GM18520 (cell line): ENCODE results near the gene XIRP1.
A peak's percentile ranks its signal among the peaks of the same experiment; 100 is the strongest.
"Not testable (repeated sequence)": the region's sequence is repeated elsewhere in the genome, so short reads cannot be mapped to it uniquely, and the experiment has no call there.

Source experiments
- ATAC-seq: cut with Tn5 transposase; IDR thresholded peaks from one replicate; pipeline ENCODE4 v1.9.1; 2021; ENCODE audit not compliant: unreplicated experiment

The XIRP1 gene, protein sequence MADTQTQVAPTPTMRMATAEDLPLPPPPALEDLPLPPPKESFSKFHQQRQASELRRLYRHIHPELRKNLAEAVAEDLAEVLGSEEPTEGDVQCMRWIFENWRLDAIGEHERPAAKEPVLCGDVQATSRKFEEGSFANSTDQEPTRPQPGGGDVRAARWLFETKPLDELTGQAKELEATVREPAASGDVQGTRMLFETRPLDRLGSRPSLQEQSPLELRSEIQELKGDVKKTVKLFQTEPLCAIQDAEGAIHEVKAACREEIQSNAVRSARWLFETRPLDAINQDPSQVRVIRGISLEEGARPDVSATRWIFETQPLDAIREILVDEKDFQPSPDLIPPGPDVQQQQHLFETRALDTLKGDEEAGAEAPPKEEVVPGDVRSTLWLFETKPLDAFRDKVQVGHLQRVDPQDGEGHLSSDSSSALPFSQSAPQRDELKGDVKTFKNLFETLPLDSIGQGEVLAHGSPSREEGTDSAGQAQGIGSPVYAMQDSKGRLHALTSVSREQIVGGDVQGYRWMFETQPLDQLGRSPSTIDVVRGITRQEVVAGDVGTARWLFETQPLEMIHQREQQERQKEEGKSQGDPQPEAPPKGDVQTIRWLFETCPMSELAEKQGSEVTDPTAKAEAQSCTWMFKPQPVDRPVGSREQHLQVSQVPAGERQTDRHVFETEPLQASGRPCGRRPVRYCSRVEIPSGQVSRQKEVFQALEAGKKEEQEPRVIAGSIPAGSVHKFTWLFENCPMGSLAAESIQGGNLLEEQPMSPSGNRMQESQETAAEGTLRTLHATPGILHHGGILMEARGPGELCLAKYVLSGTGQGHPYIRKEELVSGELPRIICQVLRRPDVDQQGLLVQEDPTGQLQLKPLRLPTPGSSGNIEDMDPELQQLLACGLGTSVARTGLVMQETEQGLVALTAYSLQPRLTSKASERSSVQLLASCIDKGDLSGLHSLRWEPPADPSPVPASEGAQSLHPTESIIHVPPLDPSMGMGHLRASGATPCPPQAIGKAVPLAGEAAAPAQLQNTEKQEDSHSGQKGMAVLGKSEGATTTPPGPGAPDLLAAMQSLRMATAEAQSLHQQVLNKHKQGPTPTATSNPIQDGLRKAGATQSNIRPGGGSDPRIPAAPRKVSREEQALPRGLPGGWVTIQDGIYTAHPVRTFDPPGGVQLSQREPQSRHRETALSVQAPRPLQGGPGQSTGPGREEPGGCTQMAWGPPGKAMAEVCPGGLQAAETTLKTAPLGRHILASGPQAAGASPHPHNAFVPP (N-terminal part only)

DNA sequence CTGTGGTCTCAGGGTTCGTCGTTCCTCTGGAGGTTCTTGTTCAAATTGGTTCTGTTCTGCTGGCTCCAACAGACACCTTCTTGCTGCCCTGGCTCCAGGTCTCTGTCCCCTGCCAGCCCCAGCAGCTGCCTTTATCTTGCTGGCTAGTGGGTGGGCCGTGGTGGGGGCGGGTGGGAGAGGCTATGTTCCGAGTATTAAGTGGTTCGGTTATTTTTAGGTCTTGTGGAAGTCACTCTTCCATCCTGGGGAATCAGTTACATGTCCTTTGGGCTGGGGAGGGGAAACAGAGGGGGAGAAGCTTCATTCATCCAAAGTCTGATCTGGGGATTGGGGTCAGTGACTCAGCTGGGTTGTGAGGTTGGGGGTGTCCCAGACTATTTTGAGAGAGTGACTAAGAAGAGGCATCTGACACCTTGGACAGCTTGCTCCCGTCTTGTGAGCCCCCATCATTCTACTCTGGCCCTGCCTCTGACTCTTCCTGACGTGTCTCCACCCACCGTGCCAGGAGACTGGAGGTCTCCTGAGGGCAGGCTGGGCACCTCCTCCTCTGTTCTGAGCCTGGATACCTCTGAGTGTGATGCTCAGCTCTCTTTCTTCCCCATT is at the start of gene XIRP1:
Gene XIRP1, minus strand, starts transcription at position 106 of the 603 bp plus-strand sequence. CDS start 3,150 bp downstream, outside the sequence.
- ATAC-seq: no peak

DNA sequence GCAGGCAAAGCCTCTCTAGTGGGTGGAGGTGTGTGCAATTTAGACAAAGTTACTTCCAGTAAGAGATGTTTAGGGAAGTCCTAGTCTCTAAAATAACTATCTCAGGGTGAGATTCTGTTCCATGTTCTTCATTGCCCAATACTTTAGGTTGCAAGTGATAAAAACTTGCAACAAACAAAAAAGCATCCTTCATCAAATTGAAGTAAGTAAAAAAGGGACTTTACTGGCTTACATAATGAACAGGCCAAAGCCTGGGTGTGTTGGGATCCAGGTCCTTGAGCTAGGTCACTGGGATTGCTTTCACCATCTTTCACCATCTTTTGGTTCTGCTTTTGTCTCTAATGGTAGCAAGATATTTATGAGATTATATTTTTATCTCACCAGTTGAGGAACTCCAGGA is 49.2 kb upstream of the XIRP1 start:
- no peak for ATAC-seq

DNA sequence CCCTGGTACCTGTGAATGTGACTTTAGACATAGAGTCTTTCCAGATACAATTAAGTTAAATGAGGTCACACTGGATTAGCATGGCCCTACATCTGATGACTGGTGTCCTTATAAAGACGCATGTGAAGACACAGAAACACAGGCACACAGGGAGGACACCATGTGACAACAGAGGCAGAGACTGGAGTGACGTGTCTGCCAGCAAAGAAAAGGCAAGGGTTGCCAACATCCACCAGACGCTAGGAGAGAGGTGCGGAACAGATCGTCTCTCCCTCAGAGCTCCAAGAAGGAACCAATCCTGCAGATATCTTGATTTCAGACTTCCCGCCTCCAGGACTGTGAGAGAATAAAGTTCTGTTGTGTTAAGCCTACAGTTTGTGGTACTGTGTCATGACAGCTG is 44.6 kb upstream of the XIRP1 start:
- ATAC-seq: no peak

DNA sequence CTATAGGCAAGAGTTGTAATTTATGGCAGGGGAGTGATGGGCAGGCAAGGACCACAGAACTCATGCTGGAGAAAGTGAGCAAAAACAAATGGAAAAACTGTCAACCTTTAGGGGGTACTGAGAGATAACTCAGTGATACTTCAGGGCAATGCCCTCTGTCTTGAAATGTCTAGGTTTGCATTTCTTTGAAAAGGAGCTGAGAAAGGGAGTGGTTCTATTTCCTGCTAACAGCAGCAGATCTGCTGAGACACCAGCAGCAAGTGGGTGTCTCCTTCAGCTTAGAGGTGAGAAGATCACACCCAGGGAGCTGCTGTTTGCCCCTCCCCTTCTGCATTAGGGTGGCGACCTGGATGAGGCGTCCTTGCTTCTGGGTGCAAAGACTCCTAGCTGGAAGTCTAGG is 42.3 kb upstream of the XIRP1 start:
- ATAC-seq: no peak

DNA sequence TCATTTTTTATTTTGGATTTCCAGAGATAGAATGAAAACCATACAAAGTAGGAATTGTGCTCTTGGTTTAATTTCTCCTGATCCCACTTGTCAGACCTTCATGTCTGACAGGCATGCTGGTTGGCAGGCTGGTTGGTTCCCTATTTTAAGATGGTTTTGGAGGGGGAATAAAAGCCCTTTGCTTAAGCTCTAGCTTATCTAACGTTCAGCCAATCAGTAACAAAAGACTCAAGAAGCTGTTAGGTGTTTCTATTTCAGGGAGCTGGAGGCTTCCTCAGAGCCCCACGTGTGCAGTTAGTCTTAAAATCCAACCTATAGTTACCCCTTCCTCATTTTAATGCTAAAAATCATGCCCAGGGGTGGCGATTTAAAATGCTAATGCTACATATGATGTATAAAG is 40.5 kb upstream of the XIRP1 start:
- no peak for ATAC-seq

DNA sequence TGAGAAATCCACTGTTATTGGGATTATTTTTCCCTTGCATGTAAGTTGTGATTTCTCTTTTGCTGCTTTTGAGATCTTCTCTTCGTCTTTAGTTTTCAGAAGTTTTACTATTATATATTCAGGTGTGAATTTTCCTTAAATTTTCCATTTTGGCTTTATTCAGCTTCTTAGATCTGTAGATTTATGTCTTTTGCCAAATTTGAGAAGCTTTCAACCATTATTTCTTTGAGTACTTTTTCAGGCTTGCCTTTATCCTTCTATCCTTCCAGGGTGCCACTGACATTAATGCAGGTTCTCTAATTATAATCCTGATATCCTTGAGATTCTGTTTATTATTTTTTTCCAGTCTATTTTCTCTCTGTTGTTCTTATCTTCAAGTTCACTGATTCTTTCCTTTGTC is 38.1 kb upstream of the XIRP1 start:
- ATAC-seq: no peak

DNA sequence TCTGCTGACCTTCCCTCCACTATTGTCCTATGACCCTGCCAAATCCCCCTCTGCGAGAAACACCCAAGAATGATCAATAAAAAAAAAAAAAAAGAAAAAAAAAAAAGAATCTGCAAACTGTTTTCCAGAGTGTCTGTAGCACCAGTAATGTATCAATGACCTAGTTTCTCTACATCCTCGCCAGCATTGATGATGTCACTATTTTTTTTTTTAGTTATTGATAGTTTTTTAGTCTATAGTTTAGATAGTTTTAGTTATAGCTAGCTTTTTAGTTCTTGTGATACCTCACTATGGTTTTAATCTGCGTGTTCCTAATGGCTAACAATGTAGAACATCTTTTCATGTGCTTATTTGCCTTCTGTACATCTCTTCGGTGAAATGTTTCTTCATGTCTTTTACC is 36.1 kb upstream of the XIRP1 start:
- no peak for ATAC-seq

DNA sequence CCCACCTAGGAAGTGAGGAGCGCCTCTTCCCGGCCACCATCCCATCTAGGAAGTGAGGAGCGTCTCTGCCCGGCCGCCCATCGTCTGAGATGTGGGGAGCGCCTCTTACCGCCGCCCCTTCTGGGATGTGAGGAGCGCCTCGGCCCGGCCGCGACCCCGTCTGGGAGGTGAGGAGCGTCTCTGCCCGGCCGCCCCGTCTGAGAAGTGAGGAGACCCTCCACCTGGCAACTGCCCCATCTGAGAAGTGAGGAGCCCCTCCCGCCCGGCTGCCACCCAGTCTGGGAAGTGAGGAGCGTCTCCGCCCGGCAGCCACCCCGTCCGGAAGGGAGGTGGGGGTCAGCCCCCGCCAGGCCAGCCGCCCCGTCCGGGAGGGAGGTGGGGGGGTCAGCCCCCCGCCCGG is 35.2 kb upstream of the XIRP1 start:
- ATAC-seq: not testable (repeated sequence)

DNA sequence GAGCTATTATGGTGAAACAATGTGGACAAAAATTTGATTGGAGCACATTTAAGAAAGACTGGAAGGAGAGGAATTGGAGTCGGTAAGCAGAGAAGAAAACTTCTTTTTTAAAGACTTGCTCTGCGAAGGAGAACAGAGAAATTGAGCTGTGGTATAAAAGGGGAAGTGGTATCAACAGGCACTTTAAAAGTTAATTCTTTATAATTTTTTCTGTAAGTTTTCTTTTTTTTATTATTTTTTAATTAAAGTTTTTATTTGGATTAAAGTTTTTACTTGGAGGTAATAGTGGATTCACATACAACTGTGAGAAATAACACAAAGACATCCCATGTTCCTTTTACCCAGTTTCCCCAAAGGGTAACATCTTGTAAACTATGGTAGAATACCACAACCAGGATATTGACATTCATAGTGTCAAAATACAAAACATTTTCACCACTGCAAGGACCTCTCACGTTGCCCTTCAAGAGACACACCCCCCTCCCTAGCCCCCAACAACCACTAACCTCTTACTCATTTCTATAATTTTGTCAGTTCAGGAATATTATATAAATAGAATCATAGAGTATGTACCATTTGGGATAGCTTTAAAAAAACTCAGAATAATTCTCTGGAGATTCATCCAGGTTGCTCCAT is 33.8 kb upstream of the XIRP1 start:
- no peak for ATAC-seq

DNA sequence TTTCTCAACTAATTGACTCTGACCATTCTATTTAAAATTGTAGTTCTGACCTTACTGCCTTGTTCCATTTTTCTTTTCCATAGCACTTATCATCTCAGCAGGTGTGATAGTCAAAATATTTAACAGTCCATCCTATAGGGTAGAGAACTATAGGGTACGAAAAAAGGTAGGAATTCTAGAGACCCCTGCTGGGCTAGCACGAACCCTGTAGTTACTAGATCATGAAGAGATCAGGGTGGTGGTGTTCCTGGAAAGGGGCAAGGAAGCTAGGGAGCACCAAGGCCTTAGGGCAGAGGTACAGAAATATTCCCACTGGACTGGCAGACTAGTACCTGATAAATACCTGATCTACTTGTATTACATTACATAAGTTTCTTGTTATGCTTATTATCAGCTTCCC is 31.9 kb upstream of the XIRP1 start:
- no peak for ATAC-seq

DNA sequence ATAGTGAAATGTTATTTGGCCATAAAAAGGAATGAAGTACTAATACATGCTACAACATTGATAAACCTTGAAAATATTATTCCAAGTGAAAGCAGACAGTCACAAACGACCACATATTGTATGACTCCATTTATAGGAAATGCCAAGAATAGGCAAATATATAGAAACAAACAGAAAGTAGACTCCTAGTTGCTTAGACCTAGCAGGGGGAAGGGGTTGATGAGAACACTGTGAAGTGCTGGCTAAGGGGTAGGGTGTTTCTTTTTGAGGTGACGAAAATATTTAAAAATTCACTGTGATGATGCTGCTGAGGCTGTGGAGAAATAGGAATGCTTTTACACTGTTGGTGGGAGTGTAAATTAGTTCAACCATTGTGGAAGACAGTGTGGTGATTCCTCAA is 30.5 kb upstream of the XIRP1 start:
- no peak for ATAC-seq

DNA sequence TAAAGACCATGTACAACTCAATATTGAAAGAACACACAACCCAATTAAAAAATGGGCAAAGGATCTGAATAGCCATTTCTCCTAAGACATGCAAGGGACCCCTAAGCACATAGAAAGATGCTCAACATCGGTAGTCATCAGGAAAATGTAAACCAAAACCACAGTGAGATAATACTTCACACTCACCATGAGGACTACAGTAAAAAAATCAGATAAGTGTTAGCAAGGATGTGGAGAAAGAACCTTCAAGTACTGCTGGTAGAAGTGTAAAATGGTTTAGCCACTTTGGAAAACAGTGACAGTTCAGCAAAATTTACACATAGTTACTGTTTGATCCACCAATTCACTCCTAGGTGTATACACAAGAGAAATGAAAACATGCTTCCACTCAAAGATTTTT is 30.1 kb upstream of the XIRP1 start:
- no peak for ATAC-seq

DNA sequence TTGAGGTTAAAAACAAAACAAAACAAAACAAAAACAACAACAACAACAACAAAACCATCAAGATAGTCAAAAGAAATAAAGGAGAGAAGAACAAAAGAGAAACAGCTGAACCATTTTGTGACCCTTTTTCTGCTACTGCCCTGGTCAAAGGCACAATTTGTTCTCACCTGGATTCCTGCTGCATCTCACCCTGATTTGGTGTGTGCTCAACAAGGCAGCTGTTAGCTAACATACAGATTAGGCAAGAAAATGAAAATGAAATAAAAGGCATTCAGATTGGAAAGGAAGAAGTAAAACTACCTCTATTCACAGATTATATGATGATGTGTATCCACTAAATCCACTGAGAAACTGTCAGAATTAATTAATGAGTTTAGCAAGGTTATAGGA is 28.7 kb upstream of the XIRP1 start:
- no peak for ATAC-seq

DNA sequence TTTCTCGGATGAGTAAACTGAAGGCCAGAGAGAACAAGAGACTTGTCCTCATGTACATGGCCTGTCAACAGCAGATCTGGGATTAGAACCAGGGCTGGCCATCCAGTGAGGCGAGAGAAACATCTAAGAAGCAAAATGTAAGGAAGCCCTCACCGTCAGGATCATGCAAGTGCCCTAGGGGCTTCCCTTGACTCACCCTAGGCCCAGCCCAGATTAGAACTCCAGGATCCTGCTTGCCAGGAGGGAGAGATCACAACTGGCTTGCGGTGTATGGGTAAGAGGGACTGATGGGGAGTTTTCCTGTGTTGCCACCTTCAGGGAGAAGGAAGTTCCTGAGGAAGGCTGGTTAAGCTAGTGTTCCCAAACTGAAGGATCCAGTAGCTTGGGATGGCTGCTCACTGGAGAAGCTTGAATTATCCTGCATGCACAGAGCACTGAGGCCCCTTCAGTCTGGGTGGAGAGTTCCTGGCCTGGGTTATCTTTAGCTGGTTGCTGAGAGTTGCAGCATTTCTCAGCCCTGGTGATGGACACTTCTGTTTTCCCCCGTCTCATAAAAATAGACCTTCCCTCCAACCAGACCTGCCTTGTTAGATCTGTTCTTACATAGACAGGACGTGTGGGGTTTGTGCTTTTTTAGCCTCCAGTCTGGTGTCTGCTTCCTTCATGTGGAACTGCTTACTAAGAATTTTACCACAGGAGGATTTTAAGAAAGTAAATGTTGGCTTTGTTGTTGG is 28.2 kb upstream of the XIRP1 start:
- no peak for ATAC-seq

DNA sequence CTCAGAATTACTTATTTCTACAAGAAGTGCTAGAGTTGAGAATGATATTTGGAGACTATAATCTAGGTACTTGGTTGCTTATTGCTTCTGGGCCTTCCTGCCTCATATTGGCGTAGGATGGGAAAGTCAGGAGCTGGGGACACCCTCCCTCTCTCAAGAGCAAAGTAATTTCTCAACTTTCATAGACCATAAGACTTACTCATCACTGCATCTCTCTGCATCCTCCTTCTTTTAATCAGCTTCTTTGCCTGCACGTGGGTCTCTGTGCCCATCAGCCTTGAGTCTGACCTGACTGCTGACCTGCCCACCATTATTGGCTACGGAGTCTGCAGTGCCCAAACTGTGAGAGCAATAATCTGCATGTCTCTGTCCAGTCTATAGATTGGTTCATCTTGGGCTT is 27.3 kb upstream of the XIRP1 start:
- ATAC-seq: no peak

DNA sequence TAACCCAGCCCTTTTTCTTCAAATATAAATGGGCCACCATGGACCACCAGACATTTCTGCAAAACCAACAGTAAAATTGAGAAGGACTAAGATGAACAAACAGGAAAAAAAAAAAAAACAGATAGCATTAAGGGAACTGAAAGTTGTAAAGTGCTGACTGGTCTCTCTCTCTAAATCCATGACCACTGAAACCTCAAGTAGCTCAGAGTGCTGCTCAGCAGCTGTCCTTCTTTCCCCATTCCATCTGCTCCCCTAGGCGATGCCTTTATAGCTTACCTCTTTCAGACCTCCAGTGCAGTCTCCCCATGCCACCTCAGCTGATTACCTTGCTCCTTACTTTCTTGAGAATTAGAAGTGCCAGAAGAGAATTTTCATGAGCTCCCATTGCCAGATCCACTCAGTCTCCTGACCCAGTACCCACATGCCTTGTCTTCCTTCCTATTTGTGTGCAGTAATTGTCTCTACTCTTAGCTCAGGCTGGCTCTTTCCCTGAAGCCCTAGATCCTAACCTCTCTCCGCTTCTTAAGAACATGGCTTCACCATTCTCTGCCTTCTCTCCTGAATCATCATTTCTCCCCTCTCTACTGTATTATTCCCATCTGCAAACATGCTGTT is 23.9 kb upstream of the XIRP1 start:
- peak; percentile 88 for ATAC-seq

DNA sequence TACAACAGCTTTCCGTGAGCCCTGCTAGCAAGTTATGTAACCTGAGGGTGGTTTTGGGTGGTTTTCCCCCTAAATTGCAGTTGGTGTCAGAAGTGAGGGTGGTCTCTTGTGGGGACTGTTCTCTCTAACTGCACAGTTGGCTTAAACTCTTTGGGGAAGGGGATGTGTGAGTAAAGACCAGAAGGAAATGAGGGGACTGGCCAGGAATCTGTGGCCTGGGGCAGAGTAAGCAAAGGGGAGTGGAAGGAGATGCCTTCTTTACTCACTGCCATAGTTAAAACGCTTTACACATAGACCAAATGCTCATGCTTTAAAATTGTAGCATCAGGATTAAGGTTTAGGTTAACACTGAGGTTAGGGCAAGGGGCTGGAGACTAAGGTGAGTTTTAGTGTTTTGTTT is 21.2 kb upstream of the XIRP1 start:
- no peak for ATAC-seq

DNA sequence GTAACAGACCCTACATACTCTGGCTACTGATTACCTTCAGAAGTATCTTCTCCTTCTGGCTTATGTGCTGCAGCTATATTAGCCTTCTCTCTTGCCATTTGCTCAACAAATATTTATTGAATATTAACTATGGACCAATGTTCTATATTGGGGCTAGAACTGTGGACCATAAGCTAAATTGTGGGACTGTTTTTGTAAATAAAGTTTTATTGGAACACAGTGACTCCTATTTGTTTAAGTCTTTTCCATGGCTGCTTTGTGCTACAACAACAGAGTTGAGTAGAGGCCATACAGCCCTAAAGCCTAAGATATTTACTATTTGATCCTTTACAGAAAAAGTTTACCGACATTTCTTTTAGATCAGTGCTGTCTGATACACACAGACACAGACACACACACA is 20.3 kb upstream of the XIRP1 start:
- ATAC-seq: no peak

DNA sequence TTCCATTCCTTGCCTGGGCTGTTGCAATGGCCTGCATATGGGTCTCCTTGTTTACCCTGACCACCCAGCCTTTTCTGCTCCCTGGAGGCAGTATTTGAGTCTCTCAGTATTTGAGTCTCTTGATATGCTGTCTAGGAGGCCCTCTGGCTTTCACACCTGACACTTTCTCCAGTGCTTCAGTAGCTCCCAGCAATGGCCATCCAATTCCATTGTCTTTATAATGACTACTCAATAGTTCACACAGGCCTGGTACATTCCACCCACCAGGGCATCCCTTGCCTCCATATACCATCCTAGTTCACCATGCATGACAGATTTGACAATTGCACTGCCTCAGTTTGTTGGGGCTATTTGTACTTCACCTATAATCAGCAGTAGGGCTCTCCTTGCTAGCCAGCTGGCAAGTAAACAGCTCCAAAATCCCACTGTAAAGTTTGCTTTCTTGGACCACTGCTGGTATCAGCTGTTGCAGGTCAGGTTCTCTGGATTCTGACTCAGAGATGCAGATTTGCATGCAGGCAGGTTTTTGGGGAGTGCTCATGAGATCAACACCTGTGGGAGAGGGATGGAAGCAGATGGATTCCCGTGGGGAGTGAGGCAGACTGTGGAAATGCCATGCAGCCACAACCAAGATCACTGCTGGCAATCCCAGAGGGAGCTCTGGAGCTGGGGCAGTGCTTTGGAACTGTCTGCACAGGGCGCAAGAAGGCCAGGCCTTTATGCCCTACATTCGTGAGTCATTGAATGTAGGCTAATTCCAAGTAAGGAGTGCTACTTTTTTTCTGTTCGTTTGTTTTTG is 19.1 kb upstream of the XIRP1 start:
- ATAC-seq: no peak
